HS-27A (cell line): ENCODE measurements around the gene WWOX.

Source experiments
- DNase-seq: peaks from one replicate; pipeline ENCODE4 v3.0.0-alpha.2; 2012; ENCODE audit warnings: low read depth, missing footprints

Gene WWOX

DNA sequence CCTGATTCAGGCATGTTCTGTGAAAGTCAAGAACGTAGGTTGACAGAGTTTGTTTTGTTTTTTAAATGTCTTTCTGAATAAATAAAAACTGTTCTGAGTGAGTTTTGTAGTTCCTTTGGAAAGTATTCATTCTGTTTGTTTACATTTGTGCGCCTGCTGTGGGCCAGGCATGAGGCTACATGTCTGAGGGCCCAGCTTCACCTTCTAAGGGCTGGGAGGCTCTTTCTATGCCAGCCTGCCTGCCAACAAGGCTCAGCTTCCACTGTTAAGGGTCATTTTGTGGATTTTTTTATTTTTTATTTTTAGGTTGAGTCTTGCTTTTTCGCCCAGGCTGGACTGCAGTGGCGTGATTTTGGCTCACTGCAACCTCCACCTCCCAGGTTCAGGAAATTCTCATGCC is 6.1 kb downstream of the WWOX start:
- no peak for DNase-seq

GRCh38 chr16:78106686-78107085 is 7.2 kb downstream of the WWOX start:
- DNase-seq, result no peak

- no peak for DNase-seq
These were observed 9.0 kb downstream of the WWOX start for GRCh38 chr16:78108451-78108850.

DNA sequence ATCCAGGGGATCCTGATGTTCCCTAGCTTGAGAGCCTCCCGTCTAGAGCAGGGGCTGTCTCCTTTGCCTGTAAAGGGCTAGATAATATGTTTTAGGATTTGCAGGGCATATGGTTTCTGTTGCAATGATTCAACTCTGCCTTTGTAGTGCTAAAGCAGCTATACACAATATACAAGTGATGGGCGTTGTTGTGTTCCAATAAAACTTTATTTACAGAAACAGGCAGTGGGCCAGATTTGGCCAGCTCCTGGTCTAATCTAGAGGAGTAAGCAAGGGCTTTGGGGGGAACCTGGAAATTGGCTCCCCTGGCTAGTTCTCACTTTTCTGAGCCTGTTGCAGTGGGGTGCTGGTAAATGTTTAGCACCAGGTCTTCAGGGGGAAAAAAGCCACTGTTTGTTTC is 13.8 kb downstream of the WWOX start:
- DNase-seq, result no peak

- DNase-seq, result no peak
These were observed 16.2 kb downstream of the WWOX start for GRCh38 chr16:78115659-78116058.

GRCh38 chr16:78116946-78117345 is 17.5 kb downstream of the WWOX start:
- no peak for DNase-seq

DNA sequence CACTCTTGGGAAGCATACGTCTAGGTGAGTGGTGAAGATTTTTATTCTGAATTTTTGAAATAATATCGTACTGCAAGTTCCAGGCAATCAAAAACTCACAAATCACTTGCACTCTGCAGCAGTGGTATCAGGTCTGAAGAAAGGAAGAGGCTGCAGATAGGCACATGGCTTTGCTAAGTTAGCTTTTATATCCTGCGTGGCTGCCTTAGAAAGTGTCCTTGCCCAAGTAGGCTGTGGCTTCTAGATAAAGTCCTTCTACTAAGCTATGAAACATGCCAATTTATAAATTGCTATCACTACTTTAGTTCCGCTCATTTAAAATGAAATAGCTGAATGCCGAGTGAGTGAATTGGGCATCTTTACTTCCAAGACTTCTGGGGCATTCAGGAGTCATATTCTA is 17.9 kb downstream of the WWOX start:
- no peak for DNase-seq

DNA sequence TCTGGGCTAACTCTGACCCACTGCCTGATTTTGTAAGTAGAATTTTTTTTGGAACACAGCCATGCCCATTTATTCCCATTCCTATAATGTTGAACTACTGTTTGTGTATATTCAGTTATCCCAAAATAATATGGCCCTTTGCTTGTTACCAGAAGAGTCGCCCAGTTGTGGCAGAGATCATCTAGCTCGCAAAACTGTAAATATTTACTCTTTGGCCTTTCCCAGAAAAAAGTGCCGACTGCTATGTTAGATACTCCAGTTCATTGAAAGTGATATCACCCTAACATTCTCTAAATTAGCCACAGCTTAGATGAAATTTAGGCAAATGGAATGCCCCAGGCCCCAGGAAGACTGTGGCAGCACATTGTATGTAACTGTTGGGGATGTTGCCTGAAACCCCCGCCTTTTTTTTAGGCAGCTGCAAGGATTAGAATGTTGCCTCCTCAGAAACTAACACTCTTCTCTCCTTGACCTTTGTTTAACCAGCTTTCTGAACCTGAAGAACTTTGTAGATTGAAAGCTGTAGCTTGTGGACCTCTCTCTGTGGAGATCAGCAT is 19.1 kb downstream of the WWOX start:
- DNase-seq, result no peak

- DNase-seq, result peak; percentile 8
These were observed 23.4 kb downstream of the WWOX start for GRCh38 chr16:78122774-78123315.

GRCh38 chr16:78125112-78125844 is 25.8 kb downstream of the WWOX start:
- no peak for DNase-seq

- no peak for DNase-seq
These were observed 27.2 kb downstream of the WWOX start for GRCh38 chr16:78126662-78127061.

GRCh38 chr16:78127130-78127529 is 27.7 kb downstream of the WWOX start:
- DNase-seq, result peak; percentile 3

GRCh38 chr16:78128913-78129312 is 29.5 kb downstream of the WWOX start:
- no peak for DNase-seq

DNA sequence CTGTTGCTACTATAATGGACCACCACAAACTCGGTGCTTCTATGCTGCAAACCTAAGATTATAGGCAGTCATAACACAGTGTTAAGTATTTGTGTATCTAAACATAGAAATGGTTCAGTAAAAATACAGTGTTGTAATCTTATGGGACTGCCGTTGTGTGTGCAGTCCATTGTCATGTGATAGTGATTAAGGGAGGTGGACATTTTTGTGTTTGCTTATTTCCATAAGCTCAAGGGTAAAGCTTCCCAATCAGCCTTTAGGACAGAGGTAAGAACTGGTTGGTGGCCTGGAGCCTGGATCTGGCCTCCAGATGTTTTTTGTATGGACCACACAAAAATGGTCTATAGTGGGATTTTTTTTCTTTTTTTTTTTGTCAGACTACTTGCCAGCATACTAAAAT is 29.9 kb downstream of the WWOX start:
- DNase-seq, result no peak

GRCh38 chr16:78130083-78130608 is 30.7 kb downstream of the WWOX start:
- no peak for DNase-seq

DNA sequence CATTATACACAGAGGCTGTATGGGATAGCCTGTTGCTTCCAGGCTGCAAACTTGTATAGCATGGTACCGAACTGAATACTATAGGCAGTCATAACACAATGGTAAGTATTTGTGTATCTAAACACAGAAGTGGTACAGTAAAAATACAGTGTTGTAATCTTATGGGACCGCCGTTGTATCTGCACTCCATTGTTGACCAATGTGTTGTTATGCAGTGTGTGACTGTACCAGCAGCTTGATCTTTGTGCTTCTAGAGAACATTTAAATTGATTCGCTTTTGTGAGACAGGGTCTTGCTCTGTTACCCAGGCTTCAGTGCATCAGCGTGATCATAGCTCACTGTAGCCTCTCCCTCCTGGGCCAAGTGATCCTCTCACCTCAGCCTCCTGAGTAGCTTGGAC is 31.5 kb downstream of the WWOX start:
- DNase-seq, result no peak

GRCh38 chr16:78133919-78134318 is 34.5 kb downstream of the WWOX start:
- no peak for DNase-seq

- no peak for DNase-seq
These were observed 35.6 kb downstream of the WWOX start for GRCh38 chr16:78134944-78135619.

DNA sequence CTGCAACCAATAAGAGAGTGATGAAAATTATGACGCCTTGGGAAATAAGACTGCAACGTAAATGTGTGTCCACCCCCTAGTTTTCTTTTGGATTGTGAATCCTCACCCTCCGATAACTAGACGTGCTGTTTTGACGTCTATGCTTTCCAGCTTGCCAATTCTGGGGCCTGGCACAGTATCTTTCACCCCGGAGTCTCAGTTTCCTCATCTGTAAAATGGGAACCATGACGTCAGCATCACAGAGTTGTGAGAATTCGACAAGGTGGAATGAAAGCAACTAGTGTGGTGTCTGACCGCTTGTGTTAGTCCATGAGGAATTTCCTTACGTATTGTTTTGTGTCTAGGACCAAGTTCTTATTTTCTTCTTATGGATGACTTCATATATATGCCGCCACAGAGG is 37.7 kb downstream of the WWOX start:
- DNase-seq, result no peak

DNA sequence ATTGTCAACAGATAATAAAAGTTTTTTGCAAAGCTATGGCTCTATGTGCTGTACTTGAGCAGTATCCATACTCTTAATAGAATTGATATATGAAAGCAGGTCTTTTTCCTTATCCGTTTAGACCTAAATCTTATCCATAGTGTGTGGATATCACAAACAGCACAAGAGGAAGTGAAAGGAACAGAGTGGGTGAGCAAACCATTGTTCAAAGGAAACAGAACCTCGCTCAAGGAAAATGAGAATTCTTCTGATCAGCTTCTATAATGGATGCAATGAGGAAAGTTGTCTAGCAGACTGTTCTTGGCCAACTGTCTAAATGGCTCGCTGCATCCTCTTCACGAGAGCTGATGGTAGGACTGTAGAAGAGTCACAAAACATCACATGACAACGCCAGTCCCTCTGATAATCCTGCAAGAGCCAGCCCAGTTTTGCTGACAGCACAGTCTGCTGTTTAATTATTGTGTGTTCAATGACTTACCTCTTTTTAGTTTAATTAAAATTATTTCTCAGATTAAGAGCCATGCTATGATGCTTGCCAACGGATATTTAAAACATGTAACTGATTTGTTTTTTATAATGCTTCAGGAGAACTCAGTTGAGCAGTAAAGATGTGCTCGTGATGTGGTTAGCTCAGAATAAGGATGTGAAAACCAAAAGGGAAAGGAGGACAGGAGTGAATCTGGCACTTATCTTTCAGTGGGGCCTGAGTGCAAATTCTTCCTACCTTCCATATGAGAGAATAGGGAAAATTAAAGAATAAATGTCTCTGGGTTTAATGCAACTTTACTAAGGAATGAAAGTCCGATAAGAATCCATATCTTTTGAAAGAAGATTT is 38.5 kb downstream of the WWOX start:
- no peak for DNase-seq

- no peak for DNase-seq
These were observed 41.5 kb downstream of the WWOX start for GRCh38 chr16:78140818-78141466.

GRCh38 chr16:78142788-78143187 is 43.3 kb downstream of the WWOX start:
- no peak for DNase-seq
